AG04450 (cell line): ENCODE measurements around the gene LMF1. TPM values are rescaled to one million over a fixed set of nuclear protein-coding genes. Genes with fewer than 3 reads are reported as not detected.

Experiments used
- CTCF ChIA-PET: fragments of 300-600, 350-600 bp; formaldehyde crosslinking; extraction: SDS; loops from one replicate; lab custom pipeline; 2022; ENCODE audit warnings: antibody characterized with exemption, inconsistent platforms; lab: Charles Lee
- POLR2A ChIA-PET: fragments of 350-600 bp; formaldehyde crosslinking; extraction: SDS; loops from one replicate; lab custom pipeline; 2021; ENCODE audit warnings: antibody characterized with exemption, inconsistent platforms; lab: Yijun Ruan, JAX
- DNase-seq: peaks from one replicate; pipeline ENCODE4 v3.0.0-alpha.2; 2011; ENCODE audit warnings: low read depth, low spot score
- H3K27ac ChIP-seq: one replicate; pipeline ENCODE4 v1.5.1; 2012; ENCODE audit warnings: low read depth, low read length, control low read depth
- H3K27me3 ChIP-seq: one replicate; pipeline ENCODE4 v1.6.0; 2012; ENCODE audit warnings: low read length; ENCODE audit not compliant: control insufficient read depth, insufficient read depth
- H3K4me3 ChIP-seq: 2 replicates; pipeline ENCODE4 v1.5.1; 2011; ENCODE audit warnings: mild to moderate bottlenecking, low read depth, low read length, control low read depth
- H3K9me3 ChIP-seq: 2 replicates; pipeline ENCODE4 v1.5.1; 2012; ENCODE audit warnings: low read length; ENCODE audit not compliant: control insufficient read depth, insufficient read depth
- CTCF ChIP-seq: IDR thresholded peaks from 2 replicates; pipeline ENCODE4 v1.5.1; 2011; ENCODE audit warnings: low read depth, low read length, control low read depth, inconsistent platforms
- polyA minus RNA-seq: library from RNA; depleted of rRNA, polyadenylated mRNA; stranded (reverse); fragments of >200 nt; gene quantifications from 2 replicates; pipeline ENCODE4 v1.2.3, GENCODE V29; 2011; rRNA and poly(A)+ RNA removed
- polyA plus RNA-seq: library from polyadenylated mRNA; depleted of rRNA; stranded (reverse); fragments of >200 nt; gene quantifications from 2 replicates; pipeline ENCODE4 v1.2.3, GENCODE V29; 2011; rRNA removed

Gene LMF1
- polyA plus RNA-seq (11.8 and 15.1 TPM in 2 replicates), polyA minus RNA-seq (20.6 and 29.0 TPM in 2 replicates)

DNA sequence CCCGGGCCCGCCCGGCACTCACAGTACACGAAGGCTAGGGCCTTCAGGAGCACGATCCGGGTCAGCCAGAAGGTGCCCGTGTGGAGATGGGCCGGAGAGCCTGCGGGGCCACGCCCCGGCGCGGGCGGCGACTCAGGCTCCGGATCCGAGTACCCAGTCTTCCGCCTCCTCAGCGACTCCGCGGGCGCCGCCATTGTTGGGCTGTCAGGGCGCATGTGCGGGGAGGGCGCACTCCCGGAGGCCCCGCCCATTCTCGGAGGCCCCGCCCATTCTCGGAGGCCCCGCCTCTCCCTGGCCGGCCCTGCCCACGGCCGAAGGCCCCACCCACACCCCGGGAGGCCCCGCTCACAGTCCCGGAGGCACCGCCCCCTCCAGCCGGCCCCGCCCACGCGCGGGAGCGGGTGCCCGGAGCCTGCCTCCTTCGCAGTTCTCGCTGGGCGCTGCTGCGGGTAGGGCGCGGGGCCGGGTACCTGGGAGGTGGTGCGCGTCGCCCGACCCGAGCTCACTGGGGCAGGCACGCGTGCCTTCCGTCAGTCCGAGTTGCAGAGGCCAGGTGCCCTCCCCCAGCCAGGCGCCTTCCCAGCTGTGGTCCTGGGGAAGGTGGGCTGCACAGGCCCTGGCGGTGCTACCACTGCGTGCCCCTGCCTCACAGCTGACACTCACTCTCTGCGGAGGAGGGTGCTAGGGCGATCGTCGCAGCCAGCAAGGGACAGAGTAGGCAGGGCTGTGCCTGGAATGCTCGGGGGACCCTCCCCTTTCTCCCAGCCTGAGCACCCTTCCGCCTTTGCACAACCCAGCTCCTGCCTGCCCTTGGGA lies at the start of gene LMF1:
TSS of gene LMF1 (minus strand) at position 219 of the 816 bp plus-strand sequence. CDS start at position 215, 4 bp downstream.
- ChIA-PET CTCF (no interaction called here), POLR2A (no interaction called here)
- DNase-seq = peak; percentile 71
- Histone ChIP-seq H3K27me3 (peaks cover 27% of the 10 kb centered on the region), H3K4me3 (peak within 1 kb of the TSS; percentile 80), H3K9me3 (peaks cover 29% of the 10 kb centered on the region), H3K27ac (peak within 1 kb of the TSS; percentile 47)
- TF ChIP-seq CTCF = no peak

- H3K27ac ChIP-seq = no peak overlapping the region
- ChIA-PET POLR2A (no interaction called here), CTCF (no interaction called here)
- peaks cover 14% of the 10 kb centered on the region for H3K27me3 ChIP-seq
- peaks cover 3% of the 10 kb centered on the region; the same call in 1 of the 2 replicates for H3K9me3 ChIP-seq
- no peak for TF ChIP-seq CTCF
- no peak overlapping the region for H3K4me3 ChIP-seq
- no peak for DNase-seq
These were observed 49.3 kb upstream of the LMF1 start for GRCh38 chr16:1020091-1020399.

DNA sequence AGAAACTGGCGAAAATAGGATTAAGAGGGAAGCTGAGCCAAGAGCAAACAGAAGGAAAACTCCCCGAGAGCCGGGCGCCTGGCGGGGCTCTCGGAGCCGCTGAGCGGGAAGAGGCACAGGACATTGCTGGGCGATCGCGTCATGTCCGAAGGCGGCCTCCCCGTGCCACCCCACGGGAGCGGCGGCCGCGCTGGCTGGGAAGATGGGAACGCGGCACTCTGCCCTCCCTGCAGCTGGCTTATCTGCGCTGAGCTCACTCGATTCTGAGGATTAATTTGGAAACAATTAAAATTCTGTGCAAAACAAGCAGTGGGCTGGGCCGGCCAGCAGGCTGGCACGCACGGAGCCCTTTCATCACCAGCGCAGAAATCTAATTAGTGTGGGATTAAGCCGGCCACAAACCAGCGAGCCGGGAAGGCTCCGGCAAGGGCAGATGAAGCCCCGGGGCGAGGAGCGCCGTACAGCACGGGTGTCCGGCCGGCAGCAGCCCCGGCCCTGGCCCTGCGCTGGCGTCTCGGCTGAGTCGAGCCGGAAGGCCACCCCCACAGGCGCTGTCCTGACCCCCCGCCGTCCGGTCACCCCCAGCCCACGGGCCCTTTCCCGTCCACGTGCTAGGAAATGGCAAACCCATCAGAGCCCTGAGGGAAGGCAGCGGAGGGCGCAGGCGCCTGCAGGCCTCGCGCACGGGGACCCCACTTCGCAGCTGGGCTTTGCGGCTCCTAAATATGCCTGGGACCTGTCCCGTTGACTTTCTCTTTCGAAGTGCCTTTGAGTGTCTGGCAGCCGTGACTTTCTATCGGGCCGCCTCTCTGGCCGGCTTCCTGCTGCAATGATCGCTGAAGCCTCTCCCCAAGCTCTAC lies 48.7 kb upstream of the LMF1 start:
- Histone ChIP-seq H3K27me3 (peaks cover 14% of the 10 kb centered on the region), H3K27ac (no peak overlapping the region), H3K4me3 (no peak overlapping the region), H3K9me3 (peaks cover 3% of the 10 kb centered on the region; the same call in 1 of the 2 replicates)
- DNase-seq = no peak
- TF ChIP-seq CTCF = no peak
- ChIA-PET CTCF (no interaction called here), POLR2A (no interaction called here)

GRCh38 chr16:1018447-1019198 lies 47.8 kb upstream of the LMF1 start:
- DNase-seq = no peak
- H3K4me3 ChIP-seq = no peak overlapping the region
- H3K9me3 ChIP-seq = no peaks in the 10 kb centered on the region
- TF ChIP-seq CTCF = no peak
- H3K27me3 ChIP-seq = peaks cover 14% of the 10 kb centered on the region
- ChIA-PET CTCF (no interaction called here), POLR2A (no interaction called here)
- H3K27ac ChIP-seq = no peak overlapping the region
